Activated CD4-positive, alpha-beta T cell treated with anti-CD3 and anti-CD28 coated beads, Interleukin-2, amount 50 U/mL, for 1 hour (primary cell): ENCODE data around the gene MLST8.

Experiments used
- DNase-seq: peaks from one replicate; pipeline ENCODE4 v3.0.0-alpha.2; 2020

MLST8 gene

DNA sequence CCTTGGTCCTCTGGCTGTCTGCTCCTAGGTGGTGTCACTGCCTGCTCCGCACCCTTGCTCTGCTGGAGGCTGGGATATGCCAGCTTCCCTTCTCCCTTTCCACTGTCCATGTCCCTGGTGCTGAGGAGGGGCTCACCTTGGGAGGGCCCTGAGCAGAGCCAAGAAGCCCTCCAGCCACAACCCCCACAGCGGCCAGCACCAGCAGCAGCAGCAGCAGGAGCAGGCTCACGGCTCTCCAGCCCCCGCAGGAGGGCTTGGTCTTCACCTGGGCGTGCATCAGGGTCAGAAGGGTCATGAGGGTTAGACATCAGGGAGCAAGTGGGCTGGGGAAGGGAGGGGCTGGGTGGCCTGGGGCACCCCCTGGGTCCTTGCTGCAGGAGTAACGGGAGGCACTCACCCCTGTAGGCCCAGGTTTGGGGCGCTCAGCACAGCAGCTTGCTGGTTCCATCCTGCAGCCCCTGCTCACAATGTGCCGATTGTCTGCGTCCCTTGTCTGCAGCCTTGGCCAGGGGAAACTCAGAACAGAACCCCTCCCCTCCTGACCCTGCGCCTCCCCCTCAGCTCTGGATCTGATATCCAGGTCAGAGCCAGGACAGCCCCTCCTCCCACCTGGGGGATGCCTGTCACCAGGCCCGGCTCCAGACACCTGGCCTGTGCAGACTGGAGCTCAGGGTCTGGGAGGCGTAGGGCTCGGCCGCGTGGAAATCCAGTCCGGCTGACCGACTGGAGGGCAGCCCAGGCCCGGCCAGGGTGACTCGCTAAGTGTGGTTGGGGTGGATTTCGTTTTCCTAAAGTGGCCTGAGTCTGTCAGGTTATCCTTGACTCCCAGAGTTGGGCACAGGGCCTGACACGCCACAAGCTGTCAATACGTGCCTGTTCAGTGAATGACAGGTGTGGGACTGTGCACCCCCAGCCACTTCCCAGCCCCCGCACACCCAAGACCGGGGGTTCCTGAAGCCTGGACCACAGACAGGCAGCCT is 5.4 kb downstream of the MLST8 start, which contains the start of gene BRICD5:
Gene BRICD5, minus strand, starts transcription at position 478 of the 980 bp plus-strand sequence. Its CDS starts 30 bp downstream, at position 448.
- DNase-seq, result no peak

DNA sequence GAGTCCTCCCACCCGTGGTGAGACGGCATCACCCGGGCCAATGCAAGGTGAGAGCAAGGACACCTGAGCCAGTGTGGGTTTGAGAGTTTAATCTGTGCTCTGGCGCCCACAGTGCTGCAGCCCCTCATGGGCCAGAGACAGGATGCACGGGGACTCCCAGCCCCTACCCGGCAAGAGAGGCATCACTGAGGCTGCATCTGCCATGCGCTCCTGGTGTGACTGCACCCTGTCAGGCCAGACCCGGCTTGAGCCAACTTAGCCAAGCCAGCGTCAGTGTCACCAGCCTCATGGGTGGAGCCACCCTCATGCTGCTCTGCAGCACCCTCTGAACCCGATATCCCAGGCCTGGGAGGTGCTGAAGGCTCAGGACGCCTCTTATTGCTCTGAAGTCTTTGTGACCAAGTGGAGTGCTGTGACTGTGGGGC is 6.7 kb downstream of the MLST8 start:
- no peak for DNase-seq

- DNase-seq, result no peak
These were observed 7.4 kb downstream of the MLST8 start for GRCh38 chr16:2212362-2213324.

DNA sequence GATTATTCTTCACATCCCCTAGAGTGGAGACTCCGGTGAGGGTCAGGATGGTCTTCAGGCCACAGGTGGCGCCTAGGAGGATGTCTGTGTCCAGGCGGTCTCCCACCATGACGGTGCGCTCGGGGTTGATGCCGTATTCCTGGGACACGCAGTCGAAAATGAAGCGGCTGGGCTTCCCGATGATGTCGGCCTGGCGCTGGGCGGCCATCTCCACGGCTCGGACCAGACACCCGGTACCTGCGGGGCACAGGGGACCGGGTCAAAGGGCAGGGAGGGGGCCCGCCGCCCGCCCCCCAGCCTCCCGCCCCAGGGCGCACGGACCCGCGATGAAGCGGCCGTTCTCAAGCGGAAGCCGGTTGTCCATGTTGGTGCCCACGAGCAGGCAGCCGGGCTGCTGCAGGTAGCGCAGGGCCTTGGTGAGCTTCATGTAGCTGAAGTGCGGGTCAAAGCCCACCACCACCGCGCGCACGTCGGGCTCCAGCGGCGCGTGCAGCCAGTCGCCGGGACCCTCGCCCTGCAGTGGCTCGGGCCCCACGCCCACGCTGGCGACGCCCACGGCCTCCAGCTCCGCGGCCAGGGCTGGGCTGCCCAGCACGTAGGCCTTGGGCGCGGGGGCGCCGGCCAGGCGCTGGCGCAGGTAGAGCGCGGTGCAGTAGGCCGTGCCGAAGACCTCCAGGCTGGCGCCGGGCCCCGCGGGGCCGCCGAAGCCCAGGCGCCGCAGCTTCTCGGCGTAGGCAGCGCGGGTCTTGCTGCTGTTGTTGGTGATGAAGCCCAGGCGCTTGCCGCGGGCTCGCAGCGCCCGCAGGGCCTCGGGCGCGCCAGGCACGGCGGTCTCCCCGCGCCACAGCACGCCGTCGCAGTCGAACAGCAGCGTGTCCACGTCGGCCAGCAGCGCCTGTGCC is 8.8 kb downstream of the MLST8 start:
- DNase-seq, result no peak

DNA sequence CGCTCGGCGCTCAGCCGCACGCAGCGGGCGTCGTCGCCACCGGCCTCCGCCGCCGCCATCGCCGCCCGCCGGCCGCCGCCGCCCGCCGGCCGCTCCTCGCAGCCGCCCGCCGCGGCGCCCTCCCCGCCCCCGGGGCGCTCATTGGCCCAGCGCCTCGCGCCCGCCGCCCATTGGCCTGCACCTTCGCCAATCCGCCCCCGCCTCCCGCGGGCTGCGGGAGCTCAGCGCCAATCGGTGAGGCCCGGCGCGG is 9.4 kb downstream of the MLST8 start, which contains the start of gene PGP:
Gene PGP, minus strand, starts transcription at position 122 of the 250 bp plus-strand sequence. Its CDS starts 63 bp downstream, at position 59.
- DNase-seq, result no peak

- no peak for DNase-seq
These were observed 11.1 kb downstream of the MLST8 start for GRCh38 chr16:2216330-2216729.

- DNase-seq, result peak; percentile 99
These were observed 18.1 kb downstream of the MLST8 start, which contains the start of gene E4F1 for GRCh38 chr16:2223221-2223941. TSS of gene E4F1 (plus strand) at chr16:2223591. CDS start at chr16:2223614, 23 bp downstream.

GRCh38 chr16:2223942-2224486 is 18.8 kb downstream of the MLST8 start:
- no peak for DNase-seq

GRCh38 chr16:2226245-2226793 is 21.1 kb downstream of the MLST8 start:
- no peak for DNase-seq

- DNase-seq, result no peak
These were observed 21.7 kb downstream of the MLST8 start for GRCh38 chr16:2226918-2227317.

DNA sequence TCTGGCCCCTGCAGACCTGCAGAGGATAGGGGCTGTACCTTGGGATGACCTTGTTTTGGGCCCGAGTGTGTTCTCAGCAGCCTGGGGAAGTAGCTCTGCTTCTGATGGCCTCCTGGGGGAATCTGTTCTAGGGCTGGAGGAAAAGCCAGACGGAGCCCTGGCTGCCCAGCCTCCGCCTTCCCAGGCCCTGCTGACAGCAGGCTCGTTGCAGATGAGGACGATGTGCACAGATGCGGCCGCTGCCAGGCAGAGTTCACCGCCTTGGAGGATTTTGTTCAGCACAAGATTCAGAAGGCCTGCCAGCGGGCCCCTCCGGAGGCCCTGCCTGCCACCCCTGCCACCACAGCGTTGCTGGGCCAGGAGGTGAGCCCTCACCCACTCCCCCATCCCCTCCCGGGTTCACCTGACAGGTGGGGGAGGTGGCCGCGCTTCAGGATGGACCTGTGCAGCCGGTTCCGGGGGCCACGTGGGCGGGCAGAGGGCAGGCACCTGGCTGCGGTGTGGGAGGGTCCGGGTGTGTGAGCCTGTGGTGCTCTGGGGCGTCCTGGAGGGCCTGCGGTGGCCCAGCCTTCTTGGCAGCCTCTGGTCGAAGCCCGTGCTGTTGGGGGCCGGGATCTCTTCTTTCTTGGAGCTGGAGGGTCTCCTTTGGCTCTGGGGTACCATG is 23.0 kb downstream of the MLST8 start:
- DNase-seq, result no peak

DNA sequence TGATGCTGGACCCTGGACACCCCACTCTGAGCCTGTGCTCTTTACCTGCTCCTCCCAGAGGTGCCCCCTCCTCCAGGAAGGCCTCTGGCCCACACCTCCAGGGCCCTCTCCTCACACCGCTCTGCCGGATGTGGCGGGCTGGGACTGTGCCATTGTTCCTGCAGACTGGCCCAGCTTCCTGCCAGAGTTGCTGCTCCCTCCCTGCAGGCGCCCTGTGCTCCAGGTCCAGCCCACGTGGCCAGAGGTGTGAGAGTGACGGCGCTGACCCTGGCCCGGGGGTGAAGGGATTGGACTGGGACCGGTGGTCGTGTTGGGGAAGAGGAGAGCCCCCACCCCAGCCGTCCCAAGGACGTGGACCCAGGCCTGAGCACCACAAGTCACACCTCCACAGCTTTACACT is 23.8 kb downstream of the MLST8 start:
- no peak for DNase-seq

DNA sequence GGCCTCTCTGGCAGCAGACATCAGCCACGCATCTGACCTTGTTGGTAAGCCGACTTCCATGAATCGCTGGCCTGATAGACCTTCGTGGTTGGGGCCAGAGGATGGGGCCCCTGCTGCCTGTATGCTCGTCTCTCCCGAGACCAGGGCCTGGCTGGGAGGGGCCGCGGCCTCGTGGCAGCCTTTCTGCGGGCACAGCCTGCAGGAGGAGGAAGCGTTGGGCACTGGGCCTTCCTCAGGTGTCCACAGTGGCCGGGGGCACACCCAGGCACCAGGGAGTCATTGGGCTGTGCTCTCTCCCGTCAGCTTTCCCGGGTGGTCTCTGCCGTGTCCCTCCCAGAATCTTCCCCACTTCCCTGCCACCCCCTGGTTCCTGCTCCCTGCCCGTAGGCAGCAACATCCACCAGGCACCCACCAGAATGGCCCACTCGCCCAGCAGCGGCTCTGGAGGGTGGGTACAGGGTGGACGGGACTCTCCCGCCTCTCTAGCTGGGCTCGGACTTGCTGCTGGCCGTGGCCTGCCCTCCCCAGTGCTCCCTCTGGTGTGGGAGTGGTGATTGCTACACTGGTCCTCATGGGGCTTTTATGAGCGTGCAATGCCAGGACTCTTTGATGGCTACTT is 24.5 kb downstream of the MLST8 start:
- DNase-seq, result no peak

- no peak for DNase-seq
These were observed 25.1 kb downstream of the MLST8 start for GRCh38 chr16:2230376-2230775.

DNA sequence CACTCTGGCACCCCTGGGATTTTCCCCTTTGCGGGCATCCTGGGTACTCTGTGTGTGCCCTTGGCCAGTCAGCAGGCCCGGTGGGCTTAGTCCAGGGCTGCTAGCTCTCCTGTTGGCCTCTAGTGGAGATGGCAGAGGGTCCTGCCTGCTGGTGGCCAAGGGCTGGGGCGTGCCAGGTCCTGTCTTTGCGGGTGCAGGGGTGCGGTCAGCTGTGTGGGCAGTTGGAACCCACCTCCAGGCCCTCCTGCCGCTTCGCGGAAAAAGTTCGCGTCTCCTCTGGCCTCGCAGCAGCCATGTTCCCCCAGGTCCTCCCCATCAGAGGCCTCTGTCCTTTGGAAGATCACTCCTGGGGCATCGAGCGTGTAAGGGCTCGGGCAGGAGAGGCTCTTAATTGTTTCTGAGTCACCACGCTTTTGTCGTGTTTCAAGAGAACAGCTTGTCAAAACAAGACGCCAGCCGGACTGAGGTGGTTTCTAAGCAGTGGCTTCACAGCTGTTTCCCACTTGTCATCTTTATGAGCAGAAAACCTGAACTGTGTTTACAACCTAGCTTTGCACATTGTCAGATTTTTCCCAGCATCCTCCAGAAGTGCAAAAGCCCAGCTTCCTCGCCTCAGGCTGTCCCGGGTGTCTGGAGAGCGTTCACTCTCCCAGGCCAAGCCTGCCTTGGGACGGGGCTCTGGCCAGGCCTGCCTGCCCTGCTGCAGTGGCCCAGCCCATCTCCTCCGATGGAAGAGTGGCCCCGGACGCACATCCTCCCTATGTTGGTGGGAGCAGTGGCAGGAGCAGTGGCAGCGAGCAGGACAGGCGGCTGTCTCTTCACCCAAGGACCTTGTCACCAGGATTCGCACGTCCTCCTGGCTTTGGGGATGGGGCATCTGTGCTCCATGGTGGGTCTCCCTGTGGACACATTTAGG is 26.0 kb downstream of the MLST8 start:
- DNase-seq, result no peak

DNA sequence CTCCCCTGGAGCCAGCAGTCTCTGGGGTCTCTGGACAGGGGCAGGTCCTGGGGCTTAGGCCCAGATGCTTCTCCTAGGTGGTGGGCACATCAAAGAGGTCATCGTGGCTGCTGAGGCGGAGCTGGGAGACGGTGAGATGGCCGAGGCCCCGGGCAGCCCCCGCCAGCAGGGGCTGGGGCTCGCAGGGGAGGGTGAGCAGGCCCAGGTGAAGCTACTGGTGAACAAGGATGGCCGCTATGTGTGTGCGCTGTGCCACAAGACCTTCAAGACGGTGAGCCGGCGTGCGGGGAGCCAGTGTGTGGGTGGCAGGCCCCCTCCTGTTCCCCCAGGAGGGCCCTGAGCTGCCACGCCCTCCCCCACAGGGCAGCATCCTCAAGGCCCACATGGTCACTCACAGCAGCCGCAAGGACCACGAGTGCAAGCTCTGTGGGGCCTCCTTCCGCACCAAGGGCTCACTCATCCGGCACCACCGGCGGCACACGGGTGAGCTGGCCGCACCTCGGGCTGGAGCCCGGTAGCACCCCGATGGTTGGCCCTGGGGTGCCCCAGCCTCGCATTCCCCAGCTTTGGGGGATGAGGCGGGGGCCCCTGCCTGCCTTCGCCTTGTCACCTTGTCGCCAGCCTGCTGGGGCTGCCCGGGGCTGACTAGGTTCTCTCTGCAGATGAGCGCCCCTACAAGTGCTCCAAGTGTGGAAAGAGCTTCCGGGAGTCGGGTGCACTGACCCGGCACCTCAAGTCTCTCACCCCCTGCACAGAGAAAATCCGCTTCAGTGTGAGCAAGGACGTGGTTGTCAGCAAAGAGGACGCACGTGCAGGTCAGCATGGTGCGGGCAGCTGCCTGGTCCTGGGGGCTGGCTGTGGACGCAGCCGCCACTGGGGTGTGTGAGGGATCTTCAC is 27.1 kb downstream of the MLST8 start:
- no peak for DNase-seq

GRCh38 chr16:2233046-2233775 is 28.0 kb downstream of the MLST8 start:
- DNase-seq, result no peak
